Measurements from ENCODE around the gene DEDD2. TPM values are rescaled to one million over a fixed set of nuclear protein-coding genes. Genes with fewer than 3 reads are reported as not detected.

Gene DEDD2
- total RNA-seq, 4 donors from 2014 or later: 20.6 to 60.2 (median 51.6) TPM

DNA sequence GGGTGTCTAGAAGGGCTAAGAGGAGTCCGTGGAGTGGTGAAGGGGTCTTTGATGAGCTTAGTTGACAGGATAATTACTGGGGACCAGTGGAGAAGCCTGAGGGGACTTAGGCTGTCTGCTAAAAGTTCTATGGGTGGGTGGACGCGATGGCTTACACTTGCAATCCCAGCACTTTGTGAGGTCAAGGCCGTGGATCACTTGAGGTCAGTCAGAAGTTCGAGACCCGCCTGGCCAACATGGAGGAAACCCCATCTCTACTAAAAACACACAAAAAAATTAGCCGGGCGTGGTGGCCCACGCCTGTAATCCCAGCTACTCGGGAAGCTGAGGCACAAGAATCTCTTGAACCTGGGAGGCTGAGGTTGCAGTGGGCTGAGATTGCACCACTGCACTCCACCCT lies 27.8 kb upstream of the DEDD2 start:
- Histone ChIP-seq H3K4me3 (peak overlapping the region in 2 of 4 donors; percentile 96 to 97), H3K27me3 (no peaks in the 10 kb centered on the region), H3K9me3 (no peaks in the 10 kb centered on the region), H3K27ac (peak overlapping the region in 3 of 4 donors; percentile 89 to 97 (median 89)), H3K4me1 (peaks cover 0 to 45% (median 18%) of the 10 kb centered on the region in 4 donors), H3K36me3 (peaks cover 0 to 21% (median 0%) of the 10 kb centered on the region in 3 donors)
- no peak for DNase-seq
- no peak for TF ChIP-seq POLR2A (IDR thresholded peaks at IDR 0.05)
- TF ChIP-seq, protein P1, sequence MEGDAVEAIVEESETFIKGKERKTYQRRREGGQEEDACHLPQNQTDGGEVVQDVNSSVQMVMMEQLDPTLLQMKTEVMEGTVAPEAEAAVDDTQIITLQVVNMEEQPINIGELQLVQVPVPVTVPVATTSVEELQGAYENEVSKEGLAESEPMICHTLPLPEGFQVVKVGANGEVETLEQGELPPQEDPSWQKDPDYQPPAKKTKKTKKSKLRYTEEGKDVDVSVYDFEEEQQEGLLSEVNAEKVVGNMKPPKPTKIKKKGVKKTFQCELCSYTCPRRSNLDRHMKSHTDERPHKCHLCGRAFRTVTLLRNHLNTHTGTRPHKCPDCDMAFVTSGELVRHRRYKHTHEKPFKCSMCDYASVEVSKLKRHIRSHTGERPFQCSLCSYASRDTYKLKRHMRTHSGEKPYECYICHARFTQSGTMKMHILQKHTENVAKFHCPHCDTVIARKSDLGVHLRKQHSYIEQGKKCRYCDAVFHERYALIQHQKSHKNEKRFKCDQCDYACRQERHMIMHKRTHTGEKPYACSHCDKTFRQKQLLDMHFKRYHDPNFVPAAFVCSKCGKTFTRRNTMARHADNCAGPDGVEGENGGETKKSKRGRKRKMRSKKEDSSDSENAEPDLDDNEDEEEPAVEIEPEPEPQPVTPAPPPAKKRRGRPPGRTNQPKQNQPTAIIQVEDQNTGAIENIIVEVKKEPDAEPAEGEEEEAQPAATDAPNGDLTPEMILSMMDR (IDR thresholded peaks at IDR 0.05): no peak

- H3K4me1 ChIP-seq: peaks cover 0 to 46% (median 18%) of the 10 kb centered on the region in 4 donors
- H3K4me3 ChIP-seq: peak overlapping the region; percentile 73 to 97 (median 94)
- H3K9me3 ChIP-seq: no peaks in the 10 kb centered on the region
- peak overlapping the region; percentile 89 to 97 (median 90) for H3K27ac ChIP-seq
- H3K27me3 ChIP-seq: no peaks in the 10 kb centered on the region
- DNase-seq: peak; percentile 93 to 97 (median 94)
- H3K36me3 ChIP-seq: peaks cover 0 to 19% (median 0%) of the 10 kb centered on the region in 3 donors
- TF ChIP-seq, protein P1 (IDR thresholded peaks at IDR 0.05): peak; percentile 38 to 84 (median 72)
- peak; percentile 65 to 67 for TF ChIP-seq POLR2A (IDR thresholded peaks at IDR 0.05)
These were observed 27.1 kb upstream of the DEDD2 start for GRCh38 chr19:42244347-42245220.

- peaks cover 0 to 49% (median 18%) of the 10 kb centered on the region in 4 donors for H3K4me1 ChIP-seq
- TF ChIP-seq POLR2A (IDR thresholded peaks at IDR 0.05): peak; percentile 93 to 96
- TF ChIP-seq, protein P1 (IDR thresholded peaks at IDR 0.05): peak in 2 of 6 experiments; percentile 1 to 2
- H3K27ac ChIP-seq: peak within 1 kb of the TSS; percentile 89 to 97 (median 90)
- H3K36me3 ChIP-seq: peaks cover 0 to 10% (median 0%) of the 10 kb centered on the region in 3 donors
- H3K4me3 ChIP-seq: peak within 1 kb of the TSS; percentile 73 to 97 (median 94)
- peak; percentile 99 for DNase-seq
- no peaks in the 10 kb centered on the region for H3K9me3 ChIP-seq
- no peaks in the 10 kb centered on the region for H3K27me3 ChIP-seq
These were observed 25.3 kb upstream of the DEDD2 start, which contains the start of gene GSK3A for GRCh38 chr19:42242512-42243409. GSK3A (minus strand) TSS chr19:42242602; CDS start chr19:42242465, 137 bp downstream.

- DNase-seq: no peak
- peak overlapping the region; percentile 73 to 97 (median 94) for H3K4me3 ChIP-seq
- H3K36me3 ChIP-seq: peaks cover 0 to 16% (median 0%) of the 10 kb centered on the region in 3 donors
- no peaks in the 10 kb centered on the region for H3K9me3 ChIP-seq
- H3K4me1 ChIP-seq: peaks cover 0 to 49% (median 18%) of the 10 kb centered on the region in 4 donors
- no peaks in the 10 kb centered on the region for H3K27me3 ChIP-seq
- TF ChIP-seq, protein P1 (IDR thresholded peaks at IDR 0.05): no peak
- TF ChIP-seq POLR2A (IDR thresholded peaks at IDR 0.05): no peak
- peak overlapping the region; percentile 89 to 97 (median 90) for H3K27ac ChIP-seq
These were observed 24.6 kb upstream of the DEDD2 start for GRCh38 chr19:42242069-42242511.

DNA sequence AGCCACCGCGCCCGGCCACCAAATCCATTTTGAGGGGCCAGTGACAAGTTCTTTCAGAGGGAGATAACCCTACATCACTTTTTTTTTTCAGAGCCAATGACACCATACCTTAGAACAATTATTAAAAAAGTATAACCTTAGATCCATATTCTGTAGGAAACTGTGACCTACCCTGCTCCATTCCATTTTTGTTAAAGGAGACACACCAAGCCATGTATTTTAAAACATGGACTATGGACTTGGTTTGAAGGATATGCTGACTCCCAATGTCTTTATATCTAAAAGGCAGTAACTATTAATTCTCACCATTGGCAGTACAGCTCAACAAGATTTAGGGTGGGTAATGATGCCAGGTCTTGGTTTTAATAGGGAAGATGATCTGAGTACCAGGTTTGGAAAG lies 23.8 kb upstream of the DEDD2 start:
- TF ChIP-seq, protein P1 (IDR thresholded peaks at IDR 0.05): no peak
- no peak for TF ChIP-seq POLR2A (IDR thresholded peaks at IDR 0.05)
- Histone ChIP-seq H3K27me3 (no peaks in the 10 kb centered on the region), H3K4me1 (peaks cover 0 to 46% (median 18%) of the 10 kb centered on the region in 4 donors), H3K36me3 (peaks cover 0 to 23% (median 0%) of the 10 kb centered on the region in 3 donors), H3K9me3 (no peaks in the 10 kb centered on the region), H3K27ac (no peak overlapping the region), H3K4me3 (peak overlapping the region; percentile 73 to 97 (median 94))
- no peak for DNase-seq
